ENCODE data around the gene EPS8.
"Not testable (repeated sequence)": the region's sequence is repeated elsewhere in the genome, so short reads cannot be mapped to it uniquely, and the experiment has no call there.

Gene EPS8

GRCh38 chr12:15752785-15753184 lies 36.4 kb downstream of the EPS8 start:
- DNase-seq = no peak

DNA sequence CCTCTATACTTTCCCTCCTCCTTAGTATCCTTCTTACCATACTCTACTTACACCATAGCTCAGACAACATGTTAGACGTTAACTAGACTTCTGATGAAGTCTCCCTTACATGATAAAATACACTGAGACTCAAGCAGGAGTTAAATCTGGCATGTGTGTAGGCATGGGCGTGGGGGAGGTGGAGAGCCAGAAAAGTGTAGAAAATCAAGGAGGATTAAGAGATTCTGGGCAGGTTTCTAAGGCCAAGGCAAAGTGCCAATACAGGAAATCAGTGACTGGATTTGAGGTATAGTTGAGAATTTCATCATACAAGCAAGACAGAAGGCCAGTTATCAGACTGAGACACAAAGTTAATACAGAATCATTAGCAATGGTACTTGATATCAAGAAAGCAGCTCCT lies 37.4 kb downstream of the EPS8 start:
- DNase-seq = no peak

DNA sequence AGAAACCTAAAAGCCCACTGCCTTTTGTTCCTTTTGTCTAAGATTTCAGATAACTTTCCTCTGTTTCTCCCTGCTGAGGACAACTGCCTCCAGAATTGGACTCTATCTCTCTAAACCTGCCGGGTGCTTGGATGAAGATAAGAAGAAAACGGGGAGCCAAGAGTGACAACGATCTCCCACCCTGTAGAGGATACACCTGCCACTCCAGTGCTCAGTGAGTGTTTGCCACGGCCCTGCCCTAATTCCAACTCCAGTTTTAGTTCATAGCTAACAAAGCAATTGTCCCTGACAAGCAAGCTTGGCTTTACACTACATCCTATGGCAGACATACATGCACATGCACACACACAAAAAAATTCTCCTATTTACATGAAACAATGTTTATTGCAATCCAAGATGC lies 39.3 kb downstream of the EPS8 start:
- DNase-seq = no peak

GRCh38 chr12:15741870-15742269 lies 47.3 kb downstream of the EPS8 start:
- not testable (repeated sequence) for DNase-seq

DNA sequence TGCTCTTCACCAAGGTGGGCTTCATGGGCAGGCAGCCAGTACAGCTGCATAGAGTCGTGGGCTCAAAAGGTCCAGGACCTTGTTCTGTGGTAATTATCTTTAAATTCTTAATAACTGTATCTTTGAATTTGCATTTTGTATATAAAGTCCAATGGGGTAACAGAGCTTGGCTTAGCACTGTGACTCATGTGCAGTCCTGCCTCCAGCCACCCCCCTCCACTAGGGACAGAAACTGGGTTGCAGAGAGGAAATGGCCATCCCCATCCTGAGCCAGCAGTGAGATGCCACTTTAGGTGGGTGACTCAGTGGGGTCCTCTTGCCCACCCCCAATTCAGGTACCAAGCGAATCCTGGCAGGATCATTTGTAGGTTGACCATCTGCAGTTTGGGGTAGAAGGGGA lies 48.1 kb downstream of the EPS8 start:
- no peak for DNase-seq

GRCh38 chr12:15740389-15740788 lies 48.8 kb downstream of the EPS8 start:
- DNase-seq = not testable (repeated sequence)

DNA sequence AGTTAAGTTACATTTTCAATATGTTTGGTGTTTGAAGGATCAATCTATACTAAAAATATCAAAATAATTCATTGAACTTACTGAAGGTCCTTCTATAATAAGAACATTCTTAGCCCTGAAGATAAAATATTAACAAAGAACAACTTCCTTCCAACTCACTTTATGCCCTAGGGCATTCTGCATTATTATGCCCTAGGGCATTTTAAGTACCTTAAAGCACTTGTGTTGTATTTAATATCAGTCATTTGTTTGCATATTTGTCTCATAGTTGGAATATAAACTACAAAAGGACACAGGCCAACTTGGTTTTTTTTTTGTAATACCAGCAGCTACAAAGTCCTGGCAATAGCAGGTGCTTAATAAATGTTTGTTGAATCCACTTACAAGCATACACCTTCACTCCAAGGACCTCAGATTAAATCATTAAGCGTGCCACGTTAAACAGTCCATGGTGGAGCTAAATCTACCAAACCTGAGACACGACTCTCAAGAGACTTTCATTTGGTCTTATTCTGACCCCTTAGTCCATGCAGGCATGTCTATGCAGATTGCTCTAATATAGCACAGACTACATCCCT lies 50.7 kb downstream of the EPS8 start:
- no peak for DNase-seq

- DNase-seq = no peak
Measured at GRCh38 chr12:15735837-15736615, 53.2 kb downstream of the EPS8 start.

GRCh38 chr12:15733136-15733535 lies 56.1 kb downstream of the EPS8 start:
- no peak for DNase-seq

GRCh38 chr12:15732341-15733061 lies 56.7 kb downstream of the EPS8 start:
- no peak for DNase-seq

DNA sequence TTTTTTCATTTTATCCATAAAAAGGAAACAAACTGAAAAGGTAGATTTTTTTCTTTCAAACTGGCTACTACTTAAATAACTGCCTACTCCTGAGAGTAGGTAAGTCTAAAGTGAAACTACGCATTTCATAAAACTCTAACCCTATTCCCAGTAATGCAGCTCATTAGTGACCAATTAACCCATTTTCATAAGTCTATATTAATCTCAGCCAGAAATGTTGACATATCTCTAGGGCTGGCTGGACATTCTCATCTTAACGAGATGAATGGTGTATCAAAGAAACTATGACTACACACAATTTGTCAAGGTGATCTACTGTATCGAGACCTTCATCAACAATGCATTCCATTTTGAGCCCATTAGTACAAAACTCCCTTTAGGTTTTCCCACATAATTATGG lies 57.2 kb downstream of the EPS8 start:
- no peak for DNase-seq

- no peak for DNase-seq
Measured at GRCh38 chr12:15729097-15729496, 60.1 kb downstream of the EPS8 start.

DNA sequence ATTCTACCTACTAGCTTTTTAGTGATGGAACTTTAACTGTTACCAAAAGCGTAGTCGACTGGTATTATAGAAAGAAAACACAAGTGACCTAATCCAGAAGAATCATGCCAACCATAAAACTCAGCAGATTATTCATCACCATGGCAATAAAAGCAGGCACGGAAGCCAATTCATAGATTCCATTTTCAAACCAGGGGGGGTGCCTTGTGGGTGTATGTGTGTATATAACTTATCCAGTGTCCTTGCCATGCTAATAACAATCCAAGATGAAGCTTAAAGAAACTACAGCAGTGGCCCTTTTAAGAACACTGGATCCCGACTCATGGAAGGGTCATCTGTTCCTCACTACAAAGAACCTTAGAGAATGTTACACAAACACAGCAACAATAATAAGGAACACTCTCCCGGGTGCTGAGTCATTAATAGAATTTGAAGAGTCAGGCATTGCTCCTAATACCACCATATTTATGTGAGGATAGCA lies 61.0 kb downstream of the EPS8 start:
- DNase-seq = no peak

DNA sequence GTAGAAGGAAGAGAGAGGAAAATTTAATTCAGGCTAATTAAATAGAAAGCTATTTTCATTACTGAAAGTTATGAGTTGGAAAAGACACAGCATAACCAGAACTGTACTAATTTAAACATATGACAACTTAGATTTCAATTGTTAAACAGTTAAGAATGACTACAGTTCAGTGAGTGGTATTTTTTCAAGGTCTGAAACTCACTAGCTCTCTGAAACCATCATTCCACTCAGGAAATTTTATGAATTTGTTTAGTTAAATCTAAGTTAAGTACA lies 62.4 kb downstream of the EPS8 start:
- DNase-seq = no peak

DNA sequence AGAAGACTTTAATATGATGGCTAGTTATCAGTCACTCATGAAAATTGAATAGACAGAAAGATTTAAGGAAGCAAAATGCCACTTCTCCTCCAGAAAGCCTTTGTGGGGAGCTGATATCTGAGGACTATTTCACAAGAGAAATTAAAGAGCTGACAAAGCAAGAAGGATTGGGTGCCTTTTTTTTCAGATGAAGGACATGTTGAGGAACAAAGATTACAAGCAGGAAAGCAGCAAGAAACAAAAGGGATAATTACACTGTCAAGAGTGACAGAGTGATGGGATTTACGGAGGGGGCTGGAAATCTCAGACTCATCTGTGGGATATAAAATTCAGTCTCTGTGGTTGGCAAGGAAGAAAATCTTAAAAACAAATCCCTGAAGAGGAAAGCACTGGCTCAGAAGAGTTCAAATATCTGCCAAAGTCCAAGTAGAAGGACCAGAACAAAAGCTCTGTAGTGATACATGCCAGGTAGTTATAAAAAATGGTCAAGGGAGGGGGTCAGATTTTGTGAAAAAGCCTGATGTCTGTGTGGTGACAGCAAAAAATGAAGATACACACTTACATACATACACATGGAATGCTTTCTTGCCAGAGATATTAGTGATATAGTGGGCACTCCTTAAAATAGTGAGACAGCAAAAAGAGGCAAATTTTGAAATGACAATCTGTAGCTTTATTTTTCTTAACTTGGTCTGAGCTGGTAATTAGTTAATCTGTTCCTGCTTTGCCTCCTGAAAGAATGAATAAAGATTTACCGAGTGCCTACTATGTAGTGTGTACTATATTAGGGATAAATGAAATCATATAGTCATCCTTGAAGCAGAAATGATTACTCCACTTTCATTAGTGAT lies 62.9 kb downstream of the EPS8 start:
- no peak for DNase-seq

- no peak for DNase-seq
Measured at GRCh38 chr12:15722951-15723350, 66.2 kb downstream of the EPS8 start.

DNA sequence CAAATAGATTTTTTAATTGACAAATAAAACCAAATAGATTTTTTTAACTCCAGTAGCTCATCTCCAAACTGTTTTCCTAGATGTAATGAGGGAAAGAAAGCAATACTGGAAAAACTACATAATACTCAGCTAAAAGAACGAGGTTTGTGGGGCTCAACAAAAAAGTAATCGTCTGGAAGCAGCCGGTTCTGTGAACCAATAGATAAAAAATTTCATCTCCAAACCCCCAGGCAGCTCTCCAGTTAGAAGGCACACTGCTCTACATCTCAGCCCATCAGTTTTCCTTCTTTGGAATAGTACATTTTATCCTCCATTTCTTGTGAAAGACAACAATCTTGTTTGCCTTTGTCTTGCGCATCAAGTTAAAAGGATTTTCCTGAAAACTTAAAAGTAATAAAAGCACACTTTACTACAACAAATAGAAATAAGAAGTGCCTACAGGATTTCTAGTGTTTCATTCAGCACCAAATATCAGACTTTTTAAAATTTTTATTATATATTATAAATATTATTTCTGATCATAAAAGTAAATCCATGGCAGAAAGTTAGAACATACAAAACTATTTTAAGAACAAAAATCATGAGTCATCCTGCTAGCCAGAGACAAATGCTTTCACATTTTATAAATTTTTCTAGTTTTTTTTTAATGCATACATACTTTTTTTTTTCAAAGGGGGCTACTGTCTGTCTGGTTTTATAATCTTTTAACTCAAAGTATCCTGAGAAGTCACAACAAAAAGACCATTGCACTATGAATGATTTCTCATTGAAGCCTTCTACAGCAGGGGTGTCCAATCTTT lies 67.7 kb downstream of the EPS8 start:
- no peak for DNase-seq

GRCh38 chr12:15720295-15720694 lies 68.9 kb downstream of the EPS8 start:
- no peak for DNase-seq

DNA sequence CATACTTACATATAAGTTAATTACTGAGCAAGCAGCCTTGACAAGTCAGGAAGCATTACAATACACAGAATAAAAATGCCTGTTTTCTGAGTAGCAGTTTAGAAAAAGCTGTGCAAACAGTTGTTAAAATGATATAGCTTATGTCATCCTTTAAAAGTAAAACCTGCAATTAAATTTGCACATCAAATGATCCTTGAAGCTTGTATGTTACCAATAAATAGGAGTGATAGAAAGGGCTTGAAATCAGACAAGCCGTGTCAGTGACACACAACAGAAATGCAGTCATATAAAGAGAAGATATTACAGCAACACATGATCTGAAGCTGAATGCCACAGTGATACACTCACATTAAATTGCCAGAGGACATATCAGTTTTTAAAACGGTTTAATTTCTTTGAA lies 70.0 kb downstream of the EPS8 start:
- no peak for DNase-seq

GRCh38 chr12:15717940-15718567 lies 71.1 kb downstream of the EPS8 start:
- DNase-seq = no peak

DNA sequence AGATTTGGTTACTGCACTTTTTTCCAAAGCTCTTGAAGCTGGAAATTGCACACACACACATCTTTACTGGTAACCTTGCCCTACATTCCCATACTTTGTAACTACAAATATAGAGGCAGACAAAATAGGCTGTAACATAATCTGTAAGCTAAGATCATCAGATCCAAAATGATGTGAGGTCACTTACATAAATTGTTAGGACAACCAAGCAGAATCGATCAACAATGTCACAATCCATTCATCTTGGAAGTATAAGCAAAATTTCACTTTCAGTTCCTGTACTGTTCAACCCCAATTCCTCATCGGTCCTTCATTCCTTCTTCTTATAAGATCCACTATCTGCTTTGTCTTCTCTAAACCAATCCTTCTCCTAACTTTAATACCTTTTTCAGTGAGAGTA lies 72.6 kb downstream of the EPS8 start:
- no peak for DNase-seq

DNA sequence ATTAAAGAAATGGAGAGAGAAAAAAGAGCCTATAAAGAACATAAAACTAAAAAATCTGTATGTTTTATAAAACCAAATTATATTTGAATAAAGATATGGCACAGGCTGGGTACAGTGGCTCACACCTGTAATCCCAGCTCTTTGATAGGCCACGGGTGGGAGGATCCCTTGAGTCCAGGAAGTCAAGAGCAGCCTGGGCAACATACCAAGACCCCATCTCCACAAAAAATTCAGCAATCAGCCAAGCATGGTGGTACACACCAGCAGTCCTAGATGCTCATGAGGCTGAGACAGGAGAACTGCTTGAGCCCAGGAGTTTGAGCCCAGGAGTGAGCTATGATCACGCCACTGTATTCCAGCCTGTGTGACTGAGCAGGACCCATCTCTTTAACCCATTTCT lies 74.9 kb downstream of the EPS8 start:
- no peak for DNase-seq

Data from Kasumi-1 (cell line).